Measurements from ENCODE around the gene SERINC5.

- TF ChIP-seq CTCF (IDR thresholded peaks at IDR 0.05) (no peak), POLR2A (IDR thresholded peaks at IDR 0.05) (no peak)
Observed at GRCh38 chr5:80182809-80183580, 72.9 kb downstream of the SERINC5 start.
